ENCODE measurements around the gene LOXL3.
A peak's percentile ranks its signal among the peaks of the same experiment; 100 is the strongest.

LOXL3 gene

DNA sequence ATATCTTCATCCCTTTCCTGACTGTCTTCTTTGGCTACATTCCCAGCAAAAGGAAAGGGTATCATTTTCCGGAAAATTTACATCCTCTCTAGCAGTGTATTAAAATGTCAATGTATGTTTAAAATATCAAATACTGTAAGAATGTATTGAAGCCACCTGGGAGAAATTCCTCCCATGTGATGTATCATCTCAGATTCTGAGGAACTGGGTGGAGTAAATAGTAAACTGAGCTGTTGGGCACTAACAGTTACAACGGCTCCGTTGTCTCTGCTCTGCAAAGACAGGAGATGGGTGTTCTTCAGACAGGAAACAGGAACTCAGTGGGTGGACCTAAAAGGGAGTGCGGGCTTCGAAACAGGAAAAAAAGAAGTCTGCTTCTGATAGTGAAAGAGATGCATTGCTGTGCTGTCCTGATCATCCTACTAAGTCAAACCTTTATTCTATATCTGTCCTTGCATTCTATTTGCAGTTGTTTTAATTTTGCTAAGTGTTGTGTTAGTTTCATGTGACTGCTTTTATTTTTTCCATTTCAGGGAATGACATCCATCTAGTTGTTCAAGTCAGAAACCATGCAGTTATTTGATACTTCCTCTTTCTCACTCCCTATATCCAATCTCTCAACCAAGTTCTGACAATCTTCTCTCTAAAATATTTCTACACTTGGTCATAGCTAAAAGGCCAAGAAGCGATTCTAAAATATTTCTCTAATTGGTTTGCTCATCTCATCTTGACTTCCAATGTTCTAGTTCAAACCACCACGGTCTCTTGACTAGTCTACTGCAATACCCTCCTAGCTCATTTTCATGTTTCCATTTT lies 20.2 kb upstream of the LOXL3 start:
- DNase-seq (ENCODE audit: low read depth) = peak; percentile 80
- no peak overlapping the region; the same call in 1 of the 2 replicates for H3K4me3 ChIP-seq (ENCODE audit: low read depth, low read length)
- no peak for TF ChIP-seq CTCF (IDR thresholded peaks at IDR 0.05; ENCODE audit: low read depth, low read length, missing control alignments)

GRCh38 chr2:74572178-74572925 lies 18.6 kb upstream of the LOXL3 start:
- peak; percentile 56 for TF ChIP-seq CTCF (IDR thresholded peaks at IDR 0.05; ENCODE audit: low read depth, low read length, missing control alignments)
- DNase-seq (ENCODE audit: low read depth) = no peak
- no peak overlapping the region for H3K4me3 ChIP-seq (ENCODE audit: low read depth, low read length)

DNA sequence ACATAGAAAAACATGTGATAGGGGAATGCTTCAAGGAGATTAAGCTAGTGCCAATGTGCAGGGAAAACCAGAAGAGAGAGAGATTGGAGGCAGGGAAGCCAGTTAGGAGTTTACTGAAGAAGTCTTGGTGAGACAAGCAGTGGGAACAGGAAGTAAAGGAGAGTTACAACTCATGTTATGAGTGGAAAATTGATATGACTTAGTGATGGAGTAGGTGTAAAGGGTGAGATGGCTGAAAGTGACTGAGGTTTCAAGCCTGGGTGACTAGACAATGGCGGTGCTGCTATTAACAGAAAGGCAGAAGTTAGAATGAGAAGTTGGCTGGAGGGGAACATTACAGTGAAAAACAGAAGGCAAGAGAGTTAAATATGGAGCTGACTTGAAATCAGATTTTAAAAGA lies 17.3 kb upstream of the LOXL3 start:
- DNase-seq (ENCODE audit: low read depth) = peak; percentile 80
- H3K4me3 ChIP-seq (ENCODE audit: low read depth, low read length) = no peak overlapping the region
- TF ChIP-seq CTCF (IDR thresholded peaks at IDR 0.05; ENCODE audit: low read depth, low read length, missing control alignments) = no peak

GRCh38 chr2:74569686-74570085 lies 15.9 kb upstream of the LOXL3 start:
- H3K4me3 ChIP-seq (ENCODE audit: low read depth, low read length) = no peak overlapping the region
- DNase-seq (ENCODE audit: low read depth) = no peak
- no peak for TF ChIP-seq CTCF (IDR thresholded peaks at IDR 0.05; ENCODE audit: low read depth, low read length, missing control alignments)

DNA sequence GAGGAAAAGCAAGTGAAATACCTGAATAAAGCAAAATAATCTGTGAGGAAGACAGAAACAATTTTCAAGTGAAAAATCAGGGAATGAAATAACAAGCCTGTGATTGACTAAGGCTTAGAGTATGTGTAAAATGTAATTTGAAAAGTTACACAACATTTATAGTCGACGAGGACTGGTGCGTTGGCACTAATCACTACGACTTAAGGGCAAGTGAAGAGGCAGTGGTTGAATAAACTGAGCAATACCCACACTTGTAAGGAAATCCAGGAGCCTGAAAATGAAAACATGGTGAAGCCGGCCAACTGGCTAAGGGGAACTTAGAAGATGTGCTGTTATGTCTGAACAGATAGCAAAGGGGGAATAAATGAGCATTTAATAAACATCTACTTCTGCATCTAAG lies 14.1 kb upstream of the LOXL3 start:
- no peak for TF ChIP-seq CTCF (IDR thresholded peaks at IDR 0.05; ENCODE audit: low read depth, low read length, missing control alignments)
- no peak overlapping the region for H3K4me3 ChIP-seq (ENCODE audit: low read depth, low read length)
- DNase-seq (ENCODE audit: low read depth) = no peak

- DNase-seq (ENCODE audit: low read depth) = no peak
- TF ChIP-seq CTCF (IDR thresholded peaks at IDR 0.05; ENCODE audit: low read depth, low read length, missing control alignments) = no peak
- no peak overlapping the region for H3K4me3 ChIP-seq (ENCODE audit: low read depth, low read length)
Observed at GRCh38 chr2:74566754-74567085, 13.0 kb upstream of the LOXL3 start.

Data from GM12864 (cell line).